HG03565 (cell line): ENCODE measurements around the gene GOLIM4.

Experiments used
- ATAC-seq: cut with Tn5 transposase; IDR thresholded peaks from one replicate; pipeline ENCODE4 v1.9.1; 2021; ENCODE audit warnings: mild to moderate bottlenecking, moderate library complexity; ENCODE audit not compliant: unreplicated experiment

GOLIM4 gene

GRCh38 chr3:168100777-168101492, 5.2 kb upstream of the GOLIM4 start:
- no peak for ATAC-seq

- ATAC-seq: no peak
Observed at GRCh38 chr3:168097381-168097780, 1.7 kb upstream of the GOLIM4 start.

GRCh38 chr3:168096210-168096652, 507 bp upstream of the GOLIM4 start:
- peak; percentile 7 for ATAC-seq

GRCh38 chr3:168094877-168095610, 680 bp downstream of the GOLIM4 start:
- peak; percentile 39 for ATAC-seq

- no peak for ATAC-seq
Observed at GRCh38 chr3:168094580-168094876, 1.2 kb downstream of the GOLIM4 start.

GRCh38 chr3:168093790-168094189, 1.9 kb downstream of the GOLIM4 start:
- ATAC-seq: no peak

- no peak for ATAC-seq
Observed at GRCh38 chr3:168093229-168093628, 2.5 kb downstream of the GOLIM4 start.

- no peak for ATAC-seq
Observed at GRCh38 chr3:168091941-168092340, 3.8 kb downstream of the GOLIM4 start.

- ATAC-seq: no peak
Observed at GRCh38 chr3:168091302-168091858, 4.3 kb downstream of the GOLIM4 start.

GRCh38 chr3:168090306-168091085, 5.2 kb downstream of the GOLIM4 start:
- no peak for ATAC-seq

GRCh38 chr3:168089179-168089771, 6.4 kb downstream of the GOLIM4 start:
- ATAC-seq: no peak

- ATAC-seq: peak; percentile 62
Observed at GRCh38 chr3:168088106-168088720, 7.5 kb downstream of the GOLIM4 start.

GRCh38 chr3:168087539-168087938, 8.2 kb downstream of the GOLIM4 start:
- no peak for ATAC-seq

GRCh38 chr3:168086541-168087260, 9.0 kb downstream of the GOLIM4 start:
- ATAC-seq: no peak

GRCh38 chr3:168085491-168086119, 10.1 kb downstream of the GOLIM4 start:
- peak; percentile 47 for ATAC-seq

- ATAC-seq: no peak
Observed at GRCh38 chr3:168083906-168084305, 11.8 kb downstream of the GOLIM4 start.

GRCh38 chr3:168081856-168082255, 13.9 kb downstream of the GOLIM4 start:
- ATAC-seq: no peak

- ATAC-seq: no peak
Observed at GRCh38 chr3:168081171-168081771, 14.5 kb downstream of the GOLIM4 start.
